CD4-positive, alpha-beta T cell (primary cell): ENCODE measurements around the gene SHISA7. TPM values are rescaled to one million over a fixed set of nuclear protein-coding genes. Genes with fewer than 3 reads are reported as not detected.

Source experiments
- ATAC-seq: fragments of 200-7000 bp; cut with Tn5 transposase; one replicate; pipeline ENCODE4 v1.10.0; 2022; ENCODE audit warnings: mild to moderate bottlenecking; ENCODE audit not compliant: poor library complexity
- CTCF ChIA-PET: fragments of 350-600 bp; sonication (Branson Sonifier 250); formaldehyde crosslinking; loops from one replicate; lab custom pipeline; 2021; ENCODE audit warnings: antibody characterized with exemption, inconsistent platforms; lab: Charles Lee
- POLR2A ChIA-PET: fragments of 350-600 bp; sonication (Branson Sonifier 250); formaldehyde crosslinking; loops from one replicate; lab custom pipeline; 2021; ENCODE audit warnings: antibody characterized with exemption, inconsistent platforms; lab: Charles Lee
- DNase-seq, 14 experiments: peaks; one replicate each; pipeline ENCODE4 v3.0.0-alpha.2; 2013 to 2020; ENCODE audit warnings: mixed read lengths in 2 of 14
- H3K27ac ChIP-seq, 2 donors: one replicate each; pipeline versions ENCODE4 v1.5.1 to v1.7.0; 2013; ENCODE audit warnings: low read length in 2 of 2, low read depth in 1 of 2, mild to moderate bottlenecking in 1 of 2
- H3K27me3 ChIP-seq, 2 experiments: 1 replicate in 1 of 2; 2 replicates in 1 of 2; pipeline versions ENCODE4 v1.6.1 to v1.7.0; 2013; ENCODE audit warnings: low read length in 2 of 2, control low read depth in 1 of 2, mild to moderate bottlenecking in 1 of 2, moderate library complexity in 1 of 2; ENCODE audit not compliant: insufficient read depth in 2 of 2, control insufficient read depth in 1 of 2
- H3K36me3 ChIP-seq: one replicate; pipeline ENCODE4 v1.6.1; 2013; ENCODE audit warnings: low read length, control low read depth; ENCODE audit not compliant: insufficient read depth
- H3K4me1 ChIP-seq: one replicate; pipeline ENCODE4 v1.6.1; 2013; ENCODE audit warnings: low read length, control low read depth; ENCODE audit not compliant: insufficient read depth
- H3K4me3 ChIP-seq: one replicate; pipeline ENCODE4 v1.5.1; 2013; ENCODE audit warnings: mild to moderate bottlenecking, low read length, moderate library complexity
- H3K9me3 ChIP-seq, 2 experiments: 1 replicate in 1 of 2; 2 replicates in 1 of 2; pipeline versions ENCODE4 v1.6.1 to v1.7.0; 2013; ENCODE audit warnings: low read length in 2 of 2, mild to moderate bottlenecking in 2 of 2, control low read depth in 1 of 2, moderate library complexity in 1 of 2; ENCODE audit not compliant: control insufficient read depth in 1 of 2, insufficient read depth in 1 of 2
- H3K27ac Mint-ChIP-seq: one replicate; pipeline ENCODE4 v1.8.0; 2020; ENCODE audit warnings: mixed read lengths
- H3K27me3 Mint-ChIP-seq: one replicate; pipeline ENCODE4 v1.8.0; 2021; ENCODE audit warnings: mixed read lengths
- H3K36me3 Mint-ChIP-seq: one replicate; pipeline ENCODE4 v1.8.0; 2021; ENCODE audit warnings: low read depth, mixed read lengths
- H3K4me1 Mint-ChIP-seq: one replicate; pipeline ENCODE4 v1.8.0; 2021; ENCODE audit warnings: low read depth, mixed read lengths
- H3K4me3 Mint-ChIP-seq: one replicate; pipeline ENCODE4 v1.8.0; 2020; ENCODE audit warnings: mild to moderate bottlenecking, mixed read lengths
- H3K9me3 Mint-ChIP-seq: one replicate; pipeline ENCODE4 v1.8.0; 2020; ENCODE audit warnings: mixed read lengths
- CTCF ChIP-seq: fragments of 200-600 bp; IDR thresholded peaks from one replicate; pipeline ENCODE4 v1.8.0; 2022; ENCODE audit warnings: antibody characterized with exemption, mild to moderate bottlenecking
- intact Hi-C, 2 experiments: fragments of 100-400 bp; cut with DNase I in 1 of 2; cut with micrococcal nuclease in 1 of 2; formaldehyde crosslinking; loops; one replicate each; pipeline versions ENCODE4 v1.15.1 to v1.9.0; 2023 to 2025; cut with DNase I, micrococcal nuclease
- polyA plus RNA-seq, 2 donors: library from polyadenylated mRNA; unstranded; fragments of 120-200 nt; gene quantifications; one replicate each; pipeline ENCODE4 v1.2.1, GENCODE V29; 2013
- total RNA-seq, 174 experiments: library from RNA in 2 of 174; stranded (reverse) in 2 of 174; gene quantifications; one replicate each; pipeline ENCODE4 v1.2.3 and lab custom pipeline; 2021 to 2026

SHISA7 gene
- total RNA-seq (not detected), total RNA-seq (lab: John Stamatoyannopoulos, UW) (0 to 0.17 (median 0) reads per million in 172 experiments)
- not detected for polyA plus RNA-seq (2013, experiment 1 of 2)
- polyA plus RNA-seq (2013, experiment 2 of 2): 0.03 TPM

DNA sequence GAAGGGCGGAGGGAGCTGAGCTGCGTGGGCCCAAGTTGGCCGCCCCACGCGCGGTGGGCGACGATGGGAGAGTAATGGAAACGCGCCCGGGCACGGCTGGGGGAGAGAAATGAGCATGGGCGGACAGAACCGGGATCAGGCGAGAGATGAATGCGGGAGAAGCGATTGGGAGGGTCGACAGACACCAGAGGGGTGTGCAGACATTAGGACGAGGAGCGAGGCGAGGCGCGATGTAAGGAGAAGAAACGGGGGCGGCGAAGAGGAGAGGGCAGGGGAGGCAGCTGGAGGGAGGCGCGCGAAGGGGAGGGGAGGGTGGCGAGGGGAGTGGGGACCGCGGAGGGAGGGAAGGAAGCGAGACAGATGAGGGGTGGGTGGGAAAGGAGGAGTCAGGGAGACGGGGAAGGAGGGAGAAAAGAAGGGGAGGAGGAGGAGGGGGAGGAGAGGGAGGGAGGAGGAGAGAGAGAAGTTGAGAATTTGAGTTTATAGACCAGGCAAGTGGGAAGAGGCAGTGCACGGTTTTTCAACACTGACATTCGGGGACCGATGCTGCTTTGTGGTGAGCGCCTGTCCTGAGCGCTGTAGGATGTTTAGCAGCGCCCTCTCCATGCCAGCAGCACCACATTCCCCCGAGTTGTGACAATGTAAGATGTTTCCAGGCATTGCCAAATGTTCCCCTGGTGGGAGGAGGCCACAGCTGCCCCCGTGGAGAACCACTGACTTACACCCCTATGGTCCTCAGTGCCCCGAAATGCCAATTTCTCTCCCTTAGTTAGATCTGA, at the start of gene SHISA7:
Gene SHISA7 (minus strand): TSS at position 256 of the 779 bp plus-strand sequence. CDS start 437 bp downstream, outside the sequence.
- H3K27ac ChIP-seq: no peak within 1 kb of the TSS
- Mint-ChIP-seq H3K27me3 (peaks cover 72% of the 10 kb centered on the region), H3K9me3 (no peaks in the 10 kb centered on the region), H3K36me3 (no peaks in the 10 kb centered on the region), H3K27ac (no peak within 1 kb of the TSS), H3K4me1 (peaks cover 33% of the 10 kb centered on the region), H3K4me3 (no peak within 1 kb of the TSS)
- ATAC-seq: no peak
- no peak for DNase-seq
- CTCF ChIA-PET: no interaction called here
- H3K36me3 ChIP-seq: no peaks in the 10 kb centered on the region
- peaks cover 28% of the 10 kb centered on the region for H3K4me1 ChIP-seq
- H3K4me3 ChIP-seq: no peak within 1 kb of the TSS
- peaks cover 60 to 77% of the 10 kb centered on the region in 2 experiments for H3K27me3 ChIP-seq
- peaks cover 0 to 29% of the 10 kb centered on the region in 2 experiments for H3K9me3 ChIP-seq
- TF ChIP-seq CTCF: no peak
- POLR2A ChIA-PET: no interaction called here
- intact Hi-C loops: no loop called here

- no peak for TF ChIP-seq CTCF
- ChIA-PET POLR2A (no interaction called here), CTCF (no interaction called here)
- Mint-ChIP-seq H3K36me3 (no peaks in the 10 kb centered on the region), H3K27ac (no peak overlapping the region), H3K4me3 (no peak overlapping the region), H3K9me3 (no peaks in the 10 kb centered on the region), H3K4me1 (no peaks in the 10 kb centered on the region), H3K27me3 (no peaks in the 10 kb centered on the region)
- Histone ChIP-seq H3K4me3 (no peak overlapping the region), H3K4me1 (peaks cover 5% of the 10 kb centered on the region), H3K27ac (no peak overlapping the region), H3K27me3 (peaks cover 0 to 7% of the 10 kb centered on the region in 2 experiments), H3K36me3 (no peaks in the 10 kb centered on the region), H3K9me3 (no peaks in the 10 kb centered on the region)
- ATAC-seq: no peak
- intact Hi-C loops: no loop called here
- DNase-seq: no peak
Observed at GRCh38 chr19:55492362-55492944, 49.4 kb upstream of the SHISA7 start.

DNA sequence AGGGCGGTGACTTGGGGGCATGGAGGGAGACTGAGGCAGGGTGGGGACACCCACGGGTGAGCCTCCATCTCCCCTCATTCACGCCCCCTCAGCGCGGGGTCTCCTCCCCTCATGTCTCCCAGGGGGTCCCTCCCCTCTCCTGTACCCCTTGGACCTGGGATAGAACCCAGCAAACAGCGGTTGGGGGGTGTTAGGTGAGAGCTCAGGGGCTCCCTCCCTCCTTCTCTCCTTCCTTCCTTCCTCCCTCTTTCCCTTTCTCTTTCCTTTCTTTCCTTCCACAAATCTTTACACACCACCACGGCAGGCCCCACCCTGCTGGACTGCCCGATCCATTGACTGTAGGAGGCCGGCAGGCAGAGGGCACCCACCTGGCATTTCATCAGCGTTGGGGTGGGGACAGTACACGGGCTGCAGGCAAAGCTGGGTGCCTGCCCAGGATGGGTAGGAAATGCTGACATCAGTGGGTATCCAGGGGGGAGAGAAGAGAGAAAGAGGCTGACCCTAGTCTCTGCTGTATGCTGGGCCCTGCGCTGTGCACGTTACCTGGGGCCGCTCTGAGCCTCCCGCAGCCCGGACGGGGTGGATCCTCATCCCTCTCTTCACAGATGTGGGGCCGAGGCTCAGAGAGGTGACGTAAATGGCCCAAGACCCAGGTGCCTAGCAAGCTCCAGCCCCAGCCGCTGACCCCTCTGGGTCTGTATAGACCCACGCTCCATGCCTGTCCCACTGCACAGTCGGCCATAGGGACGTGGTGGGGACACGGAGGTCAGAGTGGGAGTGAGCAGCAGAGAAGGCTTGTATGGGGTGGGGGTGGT, 48.7 kb upstream of the SHISA7 start:
- H3K36me3 ChIP-seq: no peaks in the 10 kb centered on the region
- Mint-ChIP-seq H3K27ac (no peak overlapping the region), H3K4me1 (no peaks in the 10 kb centered on the region), H3K27me3 (no peaks in the 10 kb centered on the region), H3K9me3 (no peaks in the 10 kb centered on the region), H3K36me3 (no peaks in the 10 kb centered on the region), H3K4me3 (no peak overlapping the region)
- peaks cover 0 to 7% of the 10 kb centered on the region in 2 experiments for H3K27me3 ChIP-seq
- ATAC-seq (no peak), DNase-seq (no peak)
- no peaks in the 10 kb centered on the region for H3K9me3 ChIP-seq
- ChIA-PET CTCF (no interaction called here), POLR2A (no interaction called here)
- TF ChIP-seq CTCF: no peak
- intact Hi-C loops: no loop called here
- no peak overlapping the region for H3K4me3 ChIP-seq
- peaks cover 5% of the 10 kb centered on the region for H3K4me1 ChIP-seq
- H3K27ac ChIP-seq: no peak overlapping the region
